HG03565 (cell line): Measurements from ENCODE around the gene PIEZO1.
"Not testable (repeated sequence)": the region's sequence is repeated elsewhere in the genome, so short reads cannot be mapped to it uniquely, and the experiment has no call there.

Source experiments
- ATAC-seq: cut with Tn5 transposase; IDR thresholded peaks from one replicate; pipeline ENCODE4 v1.9.1; 2021; ENCODE audit warnings: mild to moderate bottlenecking, moderate library complexity; ENCODE audit not compliant: unreplicated experiment

PIEZO1 gene

GRCh38 chr16:88805887-88806393 is 20.9 kb upstream of the PIEZO1 start:
- no peak for ATAC-seq

- no peak for ATAC-seq
These were observed 20.3 kb upstream of the PIEZO1 start for GRCh38 chr16:88805340-88805715.

- ATAC-seq = no peak
These were observed 19.7 kb upstream of the PIEZO1 start for GRCh38 chr16:88804552-88805339.

- no peak for ATAC-seq
These were observed 19.1 kb upstream of the PIEZO1 start for GRCh38 chr16:88804173-88804551.

GRCh38 chr16:88803264-88803987 is 18.4 kb upstream of the PIEZO1 start, which contains the start of gene CDT1:
Gene CDT1, plus strand, starts transcription at chr16:88803789. Its CDS starts 43 bp downstream, at chr16:88803832.
- peak; percentile 51 for ATAC-seq

GRCh38 chr16:88800277-88800592 is 15.2 kb upstream of the PIEZO1 start:
- no peak for ATAC-seq

- no peak for ATAC-seq
These were observed 14.7 kb upstream of the PIEZO1 start for GRCh38 chr16:88799569-88800276.

- ATAC-seq = no peak
These were observed 13.9 kb upstream of the PIEZO1 start for GRCh38 chr16:88798772-88799455.

GRCh38 chr16:88798073-88798472 is 13.1 kb upstream of the PIEZO1 start:
- no peak for ATAC-seq

GRCh38 chr16:88796278-88796677 is 11.3 kb upstream of the PIEZO1 start:
- ATAC-seq = no peak

GRCh38 chr16:88793251-88793954 is 8.4 kb upstream of the PIEZO1 start:
- ATAC-seq = no peak

- ATAC-seq = no peak
These were observed 7.7 kb upstream of the PIEZO1 start for GRCh38 chr16:88792668-88793250.

- no peak for ATAC-seq
These were observed 7.1 kb upstream of the PIEZO1 start for GRCh38 chr16:88792078-88792550.

GRCh38 chr16:88790312-88791211 is 5.5 kb upstream of the PIEZO1 start:
- no peak for ATAC-seq

GRCh38 chr16:88789594-88789993 is 4.6 kb upstream of the PIEZO1 start:
- ATAC-seq = no peak

GRCh38 chr16:88788749-88789148 is 3.7 kb upstream of the PIEZO1 start:
- not testable (repeated sequence) for ATAC-seq

- no peak for ATAC-seq
These were observed 2.7 kb upstream of the PIEZO1 start for GRCh38 chr16:88787579-88788314.

GRCh38 chr16:88784856-88785105 is 239 bp downstream of the PIEZO1 start:
- ATAC-seq = no peak
